ENCODE measurements around the gene ABAT.

- no peak for TF ChIP-seq CTCF (IDR thresholded peaks at IDR 0.05; ENCODE audit: low read depth, low read length)
- TF ChIP-seq, protein P1, sequence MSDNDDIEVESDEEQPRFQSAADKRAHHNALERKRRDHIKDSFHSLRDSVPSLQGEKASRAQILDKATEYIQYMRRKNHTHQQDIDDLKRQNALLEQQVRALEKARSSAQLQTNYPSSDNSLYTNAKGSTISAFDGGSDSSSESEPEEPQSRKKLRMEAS (IDR thresholded peaks at IDR 0.05; ENCODE audit: low read depth, low read length), result no peak
- TF ChIP-seq MYC (IDR thresholded peaks at IDR 0.05; ENCODE audit: low read depth, low read length), result no peak
Measured at GRCh38 chr16:8775359-8775758, 100.9 kb downstream of the ABAT start.
